ENCODE results near the gene ANKRD11.

Gene ANKRD11

GRCh38 chr16:89352091-89352681, 138.2 kb downstream of the ANKRD11 start:
- H3K9ac ChIP-seq, result no peak overlapping the region
- H3K4me2 ChIP-seq (ENCODE audit: low read length), result no peak overlapping the region
- no peaks in the 10 kb centered on the region for H3K36me3 ChIP-seq (ENCODE audit: control insufficient read depth, insufficient read depth, low read length)
- no peak overlapping the region for H3K27ac ChIP-seq
- no peak overlapping the region for H3K4me3 ChIP-seq (ENCODE audit: low read depth, low read length)
- TF ChIP-seq CTCF (IDR thresholded peaks at IDR 0.05), result no peak
- H2AFZ ChIP-seq, result no peak overlapping the region
- no peaks in the 10 kb centered on the region for H3K27me3 ChIP-seq (ENCODE audit: control insufficient read depth, insufficient read depth, low read length)
- H3K79me2 ChIP-seq, result peaks cover 76% of the 10 kb centered on the region
- H3K9me3 ChIP-seq (ENCODE audit: control insufficient read depth, low read length), result no peaks in the 10 kb centered on the region
- H3K4me1 ChIP-seq, result peaks cover 5% of the 10 kb centered on the region

DNA sequence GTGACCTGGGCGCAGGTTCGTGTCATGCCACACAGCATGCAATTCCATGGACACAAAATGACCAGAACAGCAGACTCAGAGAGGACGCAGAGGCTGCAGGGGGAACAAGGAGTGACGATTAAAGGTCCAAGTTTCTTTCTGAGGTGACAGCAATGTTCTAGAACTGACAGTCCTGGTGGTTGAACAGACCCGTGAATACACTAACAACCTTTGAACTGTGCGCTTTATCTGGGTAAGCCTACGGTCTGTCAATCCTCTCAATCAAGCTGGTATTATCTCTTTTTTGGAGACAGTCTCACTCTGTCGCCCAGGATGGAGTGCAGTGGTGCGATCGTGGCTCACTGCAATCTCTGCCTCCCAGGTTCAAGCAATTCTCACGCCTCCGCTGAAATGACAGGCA, 138.7 kb downstream of the ANKRD11 start:
- no peak overlapping the region for H3K4me2 ChIP-seq (ENCODE audit: low read length)
- H3K36me3 ChIP-seq (ENCODE audit: control insufficient read depth, insufficient read depth, low read length), result no peaks in the 10 kb centered on the region
- H3K4me1 ChIP-seq, result no peaks in the 10 kb centered on the region
- H3K79me2 ChIP-seq, result peaks cover 76% of the 10 kb centered on the region
- no peak overlapping the region for H3K4me3 ChIP-seq (ENCODE audit: low read depth, low read length)
- no peak for TF ChIP-seq CTCF (IDR thresholded peaks at IDR 0.05)
- no peak overlapping the region for H3K9ac ChIP-seq
- no peak overlapping the region for H3K27ac ChIP-seq
- H3K27me3 ChIP-seq (ENCODE audit: control insufficient read depth, insufficient read depth, low read length), result no peaks in the 10 kb centered on the region
- H3K9me3 ChIP-seq (ENCODE audit: control insufficient read depth, low read length), result no peaks in the 10 kb centered on the region
- no peak overlapping the region for H2AFZ ChIP-seq

DNA sequence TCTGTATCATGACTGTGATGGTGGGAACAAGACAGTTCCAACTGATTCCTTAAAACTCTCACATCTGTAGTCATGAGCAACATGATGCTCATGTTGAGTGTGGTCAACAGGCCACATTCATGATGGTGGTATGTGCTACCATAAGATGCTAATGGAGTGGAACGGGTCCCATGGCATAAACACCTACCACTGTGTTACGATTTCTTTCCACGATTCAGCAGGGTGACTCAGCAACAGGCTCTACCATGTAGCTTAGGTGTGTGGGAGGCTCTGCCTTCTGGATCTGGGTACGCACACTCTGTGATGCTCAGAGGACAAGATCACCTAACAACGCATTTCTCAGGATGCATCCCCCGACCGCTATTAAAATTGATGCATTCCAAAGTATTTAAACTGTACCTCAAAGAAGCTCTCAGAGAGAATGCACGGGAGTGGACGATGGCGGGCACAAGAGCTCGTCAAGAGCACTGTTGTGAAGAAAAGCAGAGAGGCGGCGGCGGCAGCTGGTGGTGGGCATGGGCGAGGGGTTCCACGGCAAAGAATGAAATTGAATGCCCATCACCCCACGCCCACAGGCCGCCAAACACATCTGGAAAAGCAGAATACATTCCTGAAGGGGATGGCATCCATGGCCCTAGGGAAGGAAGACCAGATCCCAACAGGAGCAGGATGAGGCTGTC, 139.5 kb downstream of the ANKRD11 start:
- Histone ChIP-seq H3K4me3 (ENCODE audit: low read depth, low read length) (no peak overlapping the region), H3K9ac (no peak overlapping the region), H2AFZ (no peak overlapping the region), H3K79me2 (peaks cover 78% of the 10 kb centered on the region), H3K4me2 (ENCODE audit: low read length) (no peak overlapping the region), H3K4me1 (no peaks in the 10 kb centered on the region), H3K27me3 (ENCODE audit: control insufficient read depth, insufficient read depth, low read length) (no peaks in the 10 kb centered on the region), H3K27ac (no peak overlapping the region), H3K9me3 (ENCODE audit: control insufficient read depth, low read length) (no peaks in the 10 kb centered on the region), H3K36me3 (ENCODE audit: control insufficient read depth, insufficient read depth, low read length) (no peaks in the 10 kb centered on the region)
- TF ChIP-seq CTCF (IDR thresholded peaks at IDR 0.05), result no peak

DNA sequence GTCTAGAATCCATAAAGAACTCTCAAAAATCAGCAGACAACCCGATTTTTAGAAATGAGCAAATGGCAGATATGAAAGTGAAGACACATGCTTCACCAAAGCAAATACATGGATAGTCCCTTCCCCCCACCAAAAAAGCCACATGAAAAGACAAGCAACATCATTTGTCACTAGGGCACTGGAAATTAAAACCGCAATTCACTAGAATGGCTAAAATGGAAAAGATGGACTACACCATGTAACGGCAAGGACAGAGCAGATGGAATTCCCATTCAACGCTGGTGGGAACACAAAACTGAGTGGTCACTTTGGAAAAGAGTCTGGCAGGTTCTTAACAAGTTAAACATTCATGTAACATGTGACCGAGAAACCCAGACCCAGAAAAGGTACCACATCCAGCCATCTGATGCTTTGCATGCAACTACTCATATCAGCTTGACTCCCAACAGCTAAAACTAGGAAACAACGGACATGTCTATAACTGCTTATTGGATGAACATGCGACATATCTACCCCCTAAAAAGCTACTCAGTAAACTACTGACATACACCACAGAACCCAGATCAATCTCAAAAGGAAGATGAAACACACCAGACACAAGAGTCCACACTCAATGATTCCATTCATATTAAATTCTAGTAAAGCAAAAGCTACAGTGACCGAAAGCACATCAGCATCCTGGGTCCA, 140.3 kb downstream of the ANKRD11 start:
- Histone ChIP-seq H3K79me2 (peaks cover 78% of the 10 kb centered on the region), H3K4me3 (ENCODE audit: low read depth, low read length) (no peak overlapping the region), H3K27me3 (ENCODE audit: control insufficient read depth, insufficient read depth, low read length) (no peaks in the 10 kb centered on the region), H3K9ac (no peak overlapping the region), H3K27ac (no peak overlapping the region), H3K4me2 (ENCODE audit: low read length) (no peak overlapping the region), H2AFZ (no peak overlapping the region), H3K36me3 (ENCODE audit: control insufficient read depth, insufficient read depth, low read length) (no peaks in the 10 kb centered on the region), H3K9me3 (ENCODE audit: control insufficient read depth, low read length) (no peaks in the 10 kb centered on the region), H3K4me1 (no peaks in the 10 kb centered on the region)
- TF ChIP-seq CTCF (IDR thresholded peaks at IDR 0.05), result no peak

Measured in parathyroid adenoma (tissue), 2 donors.